Measurements from ENCODE around the gene GEMIN4.
"Not testable (repeated sequence)": the region's sequence is repeated elsewhere in the genome, so short reads cannot be mapped to it uniquely, and the experiment has no call there.

Gene GEMIN4

GRCh38 chr17:774313-774584 lies 22.2 kb upstream of the GEMIN4 start:
- no peak overlapping the region for H3K4me3 ChIP-seq (ENCODE audit: low read length)
- no peak for DNase-seq (ENCODE audit: low read depth)
- TF ChIP-seq, protein P1, sequence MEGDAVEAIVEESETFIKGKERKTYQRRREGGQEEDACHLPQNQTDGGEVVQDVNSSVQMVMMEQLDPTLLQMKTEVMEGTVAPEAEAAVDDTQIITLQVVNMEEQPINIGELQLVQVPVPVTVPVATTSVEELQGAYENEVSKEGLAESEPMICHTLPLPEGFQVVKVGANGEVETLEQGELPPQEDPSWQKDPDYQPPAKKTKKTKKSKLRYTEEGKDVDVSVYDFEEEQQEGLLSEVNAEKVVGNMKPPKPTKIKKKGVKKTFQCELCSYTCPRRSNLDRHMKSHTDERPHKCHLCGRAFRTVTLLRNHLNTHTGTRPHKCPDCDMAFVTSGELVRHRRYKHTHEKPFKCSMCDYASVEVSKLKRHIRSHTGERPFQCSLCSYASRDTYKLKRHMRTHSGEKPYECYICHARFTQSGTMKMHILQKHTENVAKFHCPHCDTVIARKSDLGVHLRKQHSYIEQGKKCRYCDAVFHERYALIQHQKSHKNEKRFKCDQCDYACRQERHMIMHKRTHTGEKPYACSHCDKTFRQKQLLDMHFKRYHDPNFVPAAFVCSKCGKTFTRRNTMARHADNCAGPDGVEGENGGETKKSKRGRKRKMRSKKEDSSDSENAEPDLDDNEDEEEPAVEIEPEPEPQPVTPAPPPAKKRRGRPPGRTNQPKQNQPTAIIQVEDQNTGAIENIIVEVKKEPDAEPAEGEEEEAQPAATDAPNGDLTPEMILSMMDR (IDR thresholded peaks at IDR 0.05; ENCODE audit: insufficient read depth, low read depth, low read length, missing control alignments), result no peak

- H3K4me3 ChIP-seq (ENCODE audit: low read length), result no peak overlapping the region
- DNase-seq (ENCODE audit: low read depth), result no peak
Measured at GRCh38 chr17:773467-774312, 21.6 kb upstream of the GEMIN4 start.

GRCh38 chr17:773016-773415 lies 21.0 kb upstream of the GEMIN4 start:
- TF ChIP-seq, protein P1 (IDR thresholded peaks at IDR 0.05; ENCODE audit: insufficient read depth, low read depth, low read length, missing control alignments), result no peak
- no peak for DNase-seq (ENCODE audit: low read depth)

More at GRCh38 chr17:773467-774312, 21.6 kb upstream of the GEMIN4 start:
- TF ChIP-seq, protein P1 (IDR thresholded peaks at IDR 0.05; ENCODE audit: insufficient read depth, low read depth, low read length, missing control alignments), result no peak

GRCh38 chr17:767076-767475 lies 15.0 kb upstream of the GEMIN4 start:
- H3K4me3 ChIP-seq (ENCODE audit: low read length), result no peak overlapping the region
- TF ChIP-seq, protein P1 (IDR thresholded peaks at IDR 0.05; ENCODE audit: insufficient read depth, low read depth, low read length, missing control alignments), result no peak
- no peak for DNase-seq (ENCODE audit: low read depth)

More at GRCh38 chr17:773016-773415, 21.0 kb upstream of the GEMIN4 start:
- H3K4me3 ChIP-seq (ENCODE audit: low read length), result no peak overlapping the region

GRCh38 chr17:760371-760770 lies 8.3 kb upstream of the GEMIN4 start:
- no peak overlapping the region for H3K4me3 ChIP-seq (ENCODE audit: low read length)
- DNase-seq (ENCODE audit: low read depth), result no peak
- TF ChIP-seq, protein P1 (IDR thresholded peaks at IDR 0.05; ENCODE audit: insufficient read depth, low read depth, low read length, missing control alignments), result no peak

DNA sequence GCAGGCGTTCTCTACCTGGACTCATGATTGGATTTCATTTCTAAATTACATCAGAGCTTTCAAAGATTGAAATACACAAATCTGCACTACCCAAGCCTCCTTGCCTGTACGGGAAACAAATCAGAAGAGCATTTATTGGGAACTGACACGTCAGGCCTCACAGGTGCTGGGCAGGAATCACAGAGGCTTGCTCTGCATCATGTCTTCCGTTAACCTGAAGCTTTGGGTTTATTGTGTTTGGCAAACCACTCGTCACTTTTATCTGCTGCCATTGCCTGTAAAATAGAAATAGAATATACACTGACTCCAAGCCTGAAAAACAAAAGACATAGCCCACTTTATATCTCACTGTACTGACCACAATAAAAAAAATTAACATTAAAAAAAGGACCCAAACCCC lies 7.9 kb upstream of the GEMIN4 start:
- TF ChIP-seq, protein P1 (IDR thresholded peaks at IDR 0.05; ENCODE audit: insufficient read depth, low read depth, low read length, missing control alignments), result no peak
- DNase-seq (ENCODE audit: low read depth), result no peak
- H3K4me3 ChIP-seq (ENCODE audit: low read length), result no peak overlapping the region

DNA sequence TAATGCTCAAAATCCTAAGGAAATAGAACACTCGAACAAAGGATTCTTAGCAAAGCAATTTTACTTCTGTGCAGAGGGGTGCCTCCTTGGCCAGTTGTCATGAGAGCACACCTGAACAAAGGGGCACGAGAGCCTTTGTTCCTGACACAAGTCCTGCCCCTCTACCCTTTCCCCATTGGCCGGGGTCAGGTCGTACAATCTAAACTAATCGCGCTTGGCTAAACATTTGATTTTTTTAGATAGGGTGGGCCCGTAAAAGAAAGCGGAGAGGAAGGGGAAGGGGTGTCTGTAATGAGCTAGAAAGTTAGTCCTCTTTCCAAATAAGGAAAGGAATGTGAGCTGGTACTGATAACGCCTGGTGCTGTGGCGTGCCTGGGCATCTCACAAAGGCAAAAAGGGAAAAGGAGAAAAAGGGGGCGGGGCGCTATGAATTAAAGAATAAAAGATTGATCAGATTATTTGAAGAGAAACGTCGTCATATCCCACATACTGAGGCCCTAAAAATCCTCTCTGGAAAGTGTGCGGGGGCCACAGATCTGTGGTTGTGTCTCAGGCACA lies 4.0 kb upstream of the GEMIN4 start:
- not testable (repeated sequence) for H3K4me3 ChIP-seq (ENCODE audit: low read length); DNase-seq (ENCODE audit: low read depth)

GRCh38 chr17:755319-755961 lies 3.4 kb upstream of the GEMIN4 start:
- DNase-seq (ENCODE audit: low read depth); H3K4me3 ChIP-seq (ENCODE audit: low read length): not testable (repeated sequence)

All from epithelial cell of esophagus (primary cell).